ENCODE results near the gene FLNB.

- TF ChIP-seq CTCF (IDR thresholded peaks at IDR 0.05; ENCODE audit: poor library complexity, severe bottlenecking) (no peak), EZH2 (IDR thresholded peaks at IDR 0.05; ENCODE audit: borderline replicate concordance, insufficient read depth, low read length, poor library complexity, severe bottlenecking) (no peak), TAF1 (IDR thresholded peaks at IDR 0.05; ENCODE audit: low read depth) (no peak), MXI1 (conservative IDR thresholded peaks at IDR 0.05; ENCODE audit: poor library complexity, severe bottlenecking) (no peak), RAD21 (conservative IDR thresholded peaks at IDR 0.05) (no peak), POLR2AphosphoS5 (IDR thresholded peaks at IDR 0.05) (no peak), REST (IDR thresholded peaks at IDR 0.05; ENCODE audit: borderline replicate concordance) (no peak), EP300 (conservative IDR thresholded peaks at IDR 0.05; ENCODE audit: poor library complexity, severe bottlenecking) (no peak), SMC3 (conservative IDR thresholded peaks at IDR 0.05; ENCODE audit: poor library complexity) (no peak)
Measured at GRCh38 chr3:58132850-58133249, 124.6 kb downstream of the FLNB start.
